BLaER1 treated with 17β-estradiol and CSF1 and Interleukin-3, amounts not matched to agents 10 nM and 100 nM (cell line): ENCODE results near the gene ZNF460.
"Not testable (repeated sequence)": the region's sequence is repeated elsewhere in the genome, so short reads cannot be mapped to it uniquely, and the experiment has no call there.

Source experiments
- H3K27ac ChIP-seq, 11 experiments: shearing (Covaris generic); formaldehyde crosslinking; 2 replicates each; pipeline ENCODE4 v1.8.1; 2022
- H3K27me3 ChIP-seq, 11 experiments: shearing (Covaris generic); formaldehyde crosslinking; 2 replicates each; pipeline ENCODE4 v1.8.1; 2022
- H3K36me3 ChIP-seq, 11 experiments: shearing (Covaris generic); formaldehyde crosslinking; 2 replicates each; pipeline ENCODE4 v1.8.1; 2022
- H3K4me1 ChIP-seq, 10 experiments: shearing (Covaris generic); formaldehyde crosslinking; 2 replicates each; pipeline ENCODE4 v1.8.1; 2022
- H3K4me2 ChIP-seq, 11 experiments: shearing (Covaris generic); formaldehyde crosslinking; 2 replicates each; pipeline ENCODE4 v1.8.1; 2022
- H3K4me3 ChIP-seq, 10 experiments: shearing (Covaris generic); formaldehyde crosslinking; 2 replicates each; pipeline ENCODE4 v1.8.1; 2022
- H3K9ac ChIP-seq, 11 experiments: shearing (Covaris generic); formaldehyde crosslinking; 2 replicates each; pipeline ENCODE4 v1.8.1; 2022
- H3K9me3 ChIP-seq, 11 experiments: shearing (Covaris generic); formaldehyde crosslinking; replicated peaks in 1 of 11; 2 replicates each; pipeline ENCODE4 v1.8.1; 2022
- H4K20me1 ChIP-seq, 11 experiments: shearing (Covaris generic); formaldehyde crosslinking; 2 replicates each; pipeline ENCODE4 v1.8.1; 2022
- Cebpa-rat ChIP-seq, 11 experiments: shearing (Covaris generic); IDR thresholded peaks; 2 replicates each; pipeline ENCODE4 v1.8.1; 2022

ZNF460 gene

DNA sequence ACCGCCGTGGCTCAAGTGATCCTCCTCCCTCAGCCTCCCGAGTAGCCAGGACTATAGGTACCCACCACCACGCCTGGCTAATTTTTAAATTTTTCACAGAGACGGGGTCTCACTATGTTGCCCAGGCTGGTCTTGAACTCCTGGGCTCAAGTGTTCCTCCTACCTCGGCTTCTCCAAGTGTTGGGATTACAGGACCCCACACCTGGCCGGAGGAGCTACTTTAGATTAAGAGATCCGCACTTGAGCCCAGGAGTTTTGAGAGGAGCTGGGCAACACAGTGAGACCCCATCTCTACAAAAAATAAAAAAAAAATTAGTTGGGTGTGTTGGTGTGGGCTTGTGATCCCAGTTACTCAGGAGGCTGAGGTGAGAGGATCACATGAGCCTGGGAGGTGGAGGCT is 9.0 kb upstream of the ZNF460 start:
- peaks cover 0 to 11% (median 0%) of the 10 kb centered on the region in 10 experiments; a peak in 1 of 20 replicates for H3K4me1 ChIP-seq
- H3K4me2 ChIP-seq = no peak overlapping the region
- H3K27me3 ChIP-seq = no peaks in the 10 kb centered on the region
- no peak overlapping the region for H3K27ac ChIP-seq
- no peak overlapping the region for H3K9ac ChIP-seq
- H3K4me3 ChIP-seq = no peak overlapping the region
- no peaks in the 10 kb centered on the region for H4K20me1 ChIP-seq
- TF ChIP-seq Cebpa-rat (IDR thresholded peaks at IDR 0.05) = no peak
- H3K9me3 ChIP-seq = no peaks in the 10 kb centered on the region
- peaks cover 0 to 18% (median 5%) of the 10 kb centered on the region in 11 experiments; a peak in 10 of 22 replicates for H3K36me3 ChIP-seq

DNA sequence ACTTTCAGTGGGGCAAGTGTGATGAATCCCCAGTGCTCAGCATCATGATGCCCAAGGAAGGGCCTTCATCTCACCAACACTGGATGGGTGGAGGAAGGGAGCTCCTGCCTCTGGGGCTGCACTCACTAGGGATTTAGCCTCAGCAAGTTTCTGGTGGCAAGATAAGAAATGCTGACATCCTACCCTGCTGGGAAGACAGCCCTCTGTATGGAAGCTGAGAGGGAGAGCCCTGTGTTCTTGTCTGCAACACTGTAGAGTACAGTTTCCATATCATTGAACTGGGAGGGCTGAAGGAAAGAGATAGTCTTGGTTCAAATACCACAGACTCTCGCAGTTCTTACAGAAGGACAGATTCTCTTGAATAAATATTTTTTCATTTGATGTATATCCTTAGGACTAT is 7.3 kb upstream of the ZNF460 start:
- Histone ChIP-seq H3K9me3 (no peaks in the 10 kb centered on the region), H3K4me3 (no peak overlapping the region)

DNA sequence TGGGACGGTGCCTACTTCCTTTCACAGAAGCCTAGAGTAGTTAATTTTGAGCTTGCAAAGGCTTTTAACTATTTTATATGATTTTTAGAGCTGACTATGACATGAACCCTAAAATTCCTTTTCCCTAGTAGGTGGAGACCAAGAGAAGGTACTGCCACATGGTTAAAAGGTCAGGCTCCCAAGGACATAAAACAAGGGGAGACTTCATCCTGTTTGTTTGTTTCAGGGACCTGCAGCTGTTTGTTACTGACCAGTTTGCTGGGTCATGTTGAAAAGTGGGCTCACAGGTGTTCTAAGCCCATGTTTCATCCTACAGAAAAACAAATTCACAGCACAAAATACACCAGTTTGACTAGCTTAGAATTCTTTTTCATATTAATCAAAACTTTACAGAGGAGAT is 3.9 kb upstream of the ZNF460 start:
- no peak for TF ChIP-seq Cebpa-rat (IDR thresholded peaks at IDR 0.05)
- no peak overlapping the region for H3K27ac ChIP-seq
- no peak overlapping the region for H3K4me2 ChIP-seq
- peak overlapping the region in 1 of 11 experiments; percentile 41; a peak in 1 of 22 replicates for H3K9ac ChIP-seq
- H3K4me3 ChIP-seq = no peak overlapping the region
- H3K4me1 ChIP-seq = peaks cover 5 to 14% (median 10%) of the 10 kb centered on the region in 10 experiments; a peak in 19 of 20 replicates
- peaks cover 0 to 9% (median 5%) of the 10 kb centered on the region in 11 experiments; a peak in 12 of 22 replicates for H4K20me1 ChIP-seq
- H3K36me3 ChIP-seq = peaks cover 0 to 5% (median 0%) of the 10 kb centered on the region in 11 experiments; a peak in 2 of 22 replicates
- H3K9me3 ChIP-seq = no peaks in the 10 kb centered on the region
- no peaks in the 10 kb centered on the region for H3K27me3 ChIP-seq

More for the DNA sequence above, 7.3 kb upstream of the ZNF460 start:
- no peak overlapping the region for H3K9ac ChIP-seq
- TF ChIP-seq Cebpa-rat (IDR thresholded peaks at IDR 0.05) = no peak
- H3K36me3 ChIP-seq = peaks cover 0 to 13% (median 5%) of the 10 kb centered on the region in 11 experiments; a peak in 10 of 22 replicates
- no peak overlapping the region for H3K27ac ChIP-seq
- H4K20me1 ChIP-seq = no peaks in the 10 kb centered on the region
- peaks cover 0 to 11% (median 0%) of the 10 kb centered on the region in 10 experiments; a peak in 1 of 20 replicates for H3K4me1 ChIP-seq
- no peak overlapping the region for H3K4me2 ChIP-seq
- no peaks in the 10 kb centered on the region for H3K27me3 ChIP-seq

DNA sequence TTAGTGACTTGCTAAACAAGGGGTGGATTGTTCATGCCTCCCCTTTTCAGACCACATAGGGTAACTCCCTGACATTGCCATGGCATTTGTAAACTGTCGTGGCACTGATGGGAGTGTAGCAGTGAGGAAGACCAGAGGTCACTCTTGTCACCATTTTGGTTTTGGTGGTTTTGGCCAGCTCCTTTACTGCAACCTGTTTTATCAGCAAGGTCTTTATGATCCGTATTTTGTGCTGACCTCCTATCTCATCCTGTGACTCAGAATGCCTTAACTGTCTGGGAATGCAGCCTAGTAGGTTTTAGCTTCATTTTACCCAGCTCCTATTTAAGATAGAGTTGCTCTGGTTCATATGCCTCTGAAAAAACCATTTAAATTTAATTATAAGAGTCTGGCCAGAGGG is 1.8 kb upstream of the ZNF460 start:
- not testable (repeated sequence) for H3K9ac ChIP-seq, H3K9me3 ChIP-seq, H3K27me3 ChIP-seq, H3K27ac ChIP-seq, H3K4me3 ChIP-seq
- Histone ChIP-seq H4K20me1 (peaks cover 16 to 29% (median 26%) of the 10 kb centered on the region in 11 experiments; a peak in 20 of 22 replicates), H3K4me1 (peaks cover 20 to 30% (median 27%) of the 10 kb centered on the region in 10 experiments), H3K4me2 (peak overlapping the region in 3 of 11 experiments; percentile 72 to 97 (median 82); a peak in 4 of 22 replicates), H3K36me3 (peaks cover 7 to 20% (median 18%) of the 10 kb centered on the region in 11 experiments; a peak in 21 of 22 replicates)

- Histone ChIP-seq H3K9me3 (no peaks in the 10 kb centered on the region), H3K36me3 (peaks cover 15 to 31% (median 29%) of the 10 kb centered on the region in 11 experiments), H3K4me3 (peak overlapping the region; percentile 67 to 100 (median 92)), H3K27me3 (no peaks in the 10 kb centered on the region), H3K27ac (peak overlapping the region; percentile 90 to 98 (median 96)), H3K4me1 (peaks cover 20 to 33% (median 27%) of the 10 kb centered on the region in 10 experiments), H4K20me1 (peaks cover 27 to 41% (median 37%) of the 10 kb centered on the region in 11 experiments; a peak in 20 of 22 replicates), H3K9ac (peak overlapping the region; percentile 94 to 99 (median 98)), H3K4me2 (peak overlapping the region; percentile 72 to 97 (median 82))
- peak in 3 of 11 experiments; percentile 10 to 69 (median 50); a peak in 3 of 22 replicates for TF ChIP-seq Cebpa-rat (IDR thresholded peaks at IDR 0.05)
Measured at GRCh38 chr19:57279418-57280164, 694 bp upstream of the ZNF460 start.

DNA sequence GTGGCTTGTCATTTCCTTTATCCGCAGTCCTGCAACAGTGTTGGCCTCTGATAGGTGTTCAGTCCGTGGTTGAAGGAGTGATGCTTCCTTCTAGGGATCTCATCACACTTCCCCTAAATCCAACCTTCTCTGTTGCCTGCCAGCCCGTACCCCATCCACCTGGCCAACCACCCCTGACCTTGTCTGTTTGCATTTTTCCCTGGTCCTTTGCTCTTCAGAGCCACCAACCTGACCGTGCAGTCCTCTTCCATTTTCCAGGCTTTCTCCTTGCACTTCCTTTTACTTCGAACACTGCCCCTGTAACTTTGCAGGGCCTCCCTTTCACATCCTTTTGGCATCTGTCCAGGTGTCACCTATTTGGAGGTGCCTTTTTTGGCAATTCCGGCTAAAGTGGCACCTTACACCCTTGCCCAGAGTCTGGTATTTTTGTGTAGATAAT is 696 bp downstream of the ZNF460 start:
- H3K27ac ChIP-seq = peak overlapping the region; percentile 90 to 98 (median 96)
- peaks cover 39 to 54% (median 51%) of the 10 kb centered on the region in 11 experiments; a peak in 20 of 22 replicates for H4K20me1 ChIP-seq
- no peaks in the 10 kb centered on the region for H3K9me3 ChIP-seq
- H3K27me3 ChIP-seq = no peaks in the 10 kb centered on the region
- peaks cover 28 to 45% (median 43%) of the 10 kb centered on the region in 11 experiments for H3K36me3 ChIP-seq
- peak overlapping the region; percentile 67 to 100 (median 92) for H3K4me3 ChIP-seq
- H3K4me1 ChIP-seq = peaks cover 20 to 33% (median 27%) of the 10 kb centered on the region in 10 experiments
- TF ChIP-seq Cebpa-rat (IDR thresholded peaks at IDR 0.05) = no peak
- peak overlapping the region; percentile 94 to 99 (median 98) for H3K9ac ChIP-seq
- H3K4me2 ChIP-seq = peak overlapping the region; percentile 82 to 99 (median 95)

DNA sequence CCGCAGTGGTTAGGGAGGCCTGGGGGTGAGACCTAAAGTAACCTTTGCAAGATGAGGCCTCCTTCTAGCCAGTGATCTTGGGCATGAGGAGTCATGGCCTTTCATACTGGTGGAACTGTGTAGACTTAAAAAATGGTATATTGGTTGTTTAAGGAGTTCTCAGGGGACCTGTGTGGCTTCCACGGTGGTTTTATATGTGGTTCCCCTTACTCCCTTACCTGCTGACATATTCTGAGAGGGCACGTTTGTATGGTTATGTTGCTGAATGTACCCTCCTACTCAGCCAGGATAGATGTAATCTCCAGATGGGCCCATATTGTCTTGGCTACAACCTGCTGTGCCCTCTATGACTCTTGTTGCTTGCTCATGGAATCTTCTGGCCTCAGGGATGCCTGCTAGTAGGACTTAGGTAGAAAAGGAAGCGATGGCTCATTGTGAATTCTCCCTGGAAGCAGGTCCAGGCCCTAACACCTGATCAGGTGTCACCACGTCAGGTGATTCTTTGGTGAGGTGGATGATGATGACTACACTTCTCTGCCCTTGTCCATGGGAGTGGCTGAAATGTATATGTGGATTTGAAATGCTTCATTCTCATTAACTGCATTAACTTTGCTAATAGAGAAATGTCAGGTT is 1.8 kb downstream of the ZNF460 start:
- 0 out of 22 replicates have a peak overlapping the region, but pooled peaks of 1 of the 11 experiments have one; percentile 11 for H3K27ac ChIP-seq
- no peaks in the 10 kb centered on the region for H3K9me3 ChIP-seq
- H3K27me3 ChIP-seq = no peaks in the 10 kb centered on the region
- H3K36me3 ChIP-seq = peaks cover 40 to 57% (median 55%) of the 10 kb centered on the region in 11 experiments
- H3K4me2 ChIP-seq = peak overlapping the region; percentile 82 to 99 (median 95)
- peaks cover 20 to 33% (median 27%) of the 10 kb centered on the region in 10 experiments for H3K4me1 ChIP-seq
- TF ChIP-seq Cebpa-rat (IDR thresholded peaks at IDR 0.05) = no peak
- peaks cover 39 to 66% (median 62%) of the 10 kb centered on the region in 11 experiments; a peak in 20 of 22 replicates for H4K20me1 ChIP-seq
- peak overlapping the region; percentile 94 to 99 (median 98); a peak in 21 of 22 replicates for H3K9ac ChIP-seq
- H3K4me3 ChIP-seq = peak overlapping the region; percentile 67 to 100 (median 92); a peak in 18 of 20 replicates

GRCh38 chr19:57288373-57288772 is 8.1 kb downstream of the ZNF460 start:
- Histone ChIP-seq H3K36me3 (peaks cover 99 to 100% (median 100%) of the 10 kb centered on the region in 11 experiments), H3K9me3 (peaks cover 41 to 49% (median 43%) of the 10 kb centered on the region in 11 experiments), H4K20me1 (peaks cover 24 to 100% (median 93%) of the 10 kb centered on the region in 11 experiments; a peak in 21 of 22 replicates), H3K4me1 (peaks cover 0 to 17% (median 0%) of the 10 kb centered on the region in 10 experiments; a peak in 4 of 20 replicates), H3K9ac (peak overlapping the region in 1 of 11 experiments; percentile 35; a peak in 1 of 22 replicates), H3K27me3 (no peaks in the 10 kb centered on the region), H3K4me3 (no peak overlapping the region), H3K27ac (peak overlapping the region in 1 of 11 experiments; percentile 28; a peak in 1 of 22 replicates), H3K4me2 (peak overlapping the region in 1 of 11 experiments; percentile 38; a peak in 2 of 22 replicates)
- no peak for TF ChIP-seq Cebpa-rat (IDR thresholded peaks at IDR 0.05)
